HG03103 (cell line): Measurements from ENCODE around the gene ZG16B.

Source experiments
- ATAC-seq: cut with Tn5 transposase; IDR thresholded peaks from one replicate; pipeline ENCODE4 v1.9.1; 2021; ENCODE audit warnings: low read depth; ENCODE audit not compliant: unreplicated experiment

The ZG16B gene

DNA sequence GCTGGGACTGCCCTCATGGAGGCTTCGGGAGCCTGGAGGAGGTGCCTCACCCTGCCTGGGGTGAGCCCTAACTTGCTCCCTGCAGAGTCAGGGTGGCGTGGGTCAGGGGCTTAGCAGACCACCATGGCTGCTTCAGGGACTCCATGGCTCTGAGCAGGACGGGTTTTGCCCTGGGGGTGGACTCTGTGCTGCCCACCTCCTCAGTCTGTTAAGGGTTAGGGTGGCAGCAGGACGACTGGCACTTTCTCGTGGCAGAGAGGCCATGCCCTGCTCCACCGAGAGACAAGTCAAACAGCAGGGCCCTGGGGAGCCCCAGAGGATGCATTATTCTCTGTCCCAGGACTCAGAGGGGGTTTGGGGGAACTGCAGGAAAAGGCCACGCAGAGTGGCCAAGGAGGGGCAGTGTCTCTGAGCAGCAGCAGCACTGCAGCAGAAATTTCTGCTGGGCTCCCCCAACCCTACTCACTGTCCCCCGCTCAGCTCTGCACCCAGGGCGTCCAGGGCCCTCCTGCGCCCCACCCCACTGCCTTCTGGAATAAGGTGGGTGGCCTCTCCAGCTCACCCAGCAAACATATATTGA lies 29.7 kb downstream of the ZG16B start:
- no peak for ATAC-seq

DNA sequence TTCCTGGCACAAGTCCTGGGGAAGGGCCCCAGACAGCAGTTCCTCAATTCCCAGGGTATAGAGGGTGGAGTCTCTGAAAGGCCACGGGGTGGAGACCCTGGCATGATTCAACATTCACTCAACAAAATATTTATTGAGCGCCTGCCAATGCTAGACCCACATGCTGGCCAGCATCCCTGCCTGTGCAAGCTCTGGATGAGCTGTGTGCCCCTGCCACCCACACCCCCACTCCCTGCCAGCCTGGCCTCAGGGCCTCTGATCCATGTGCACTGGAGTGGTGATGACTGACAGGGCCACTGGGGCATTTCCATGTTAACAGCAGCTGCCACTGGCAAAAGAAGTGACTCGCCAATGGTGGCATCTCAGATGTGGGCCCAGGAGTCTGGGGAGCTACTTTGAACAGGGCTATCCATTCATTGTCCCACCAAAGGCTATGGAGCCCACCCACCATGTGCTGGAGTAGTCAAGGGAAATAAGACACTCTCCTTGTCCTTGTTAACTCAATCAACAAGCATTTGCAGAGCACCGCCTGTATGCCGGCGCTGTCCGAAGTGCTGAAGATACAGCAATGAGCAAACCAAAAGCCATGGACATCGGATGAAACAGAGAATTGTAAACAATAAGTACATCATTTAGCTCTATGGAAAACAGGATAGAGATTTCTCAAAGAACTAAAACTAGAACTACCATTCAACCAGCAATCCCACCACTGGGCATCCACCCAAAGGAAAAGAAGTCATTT lies 30.9 kb downstream of the ZG16B start:
- ATAC-seq, result no peak

DNA sequence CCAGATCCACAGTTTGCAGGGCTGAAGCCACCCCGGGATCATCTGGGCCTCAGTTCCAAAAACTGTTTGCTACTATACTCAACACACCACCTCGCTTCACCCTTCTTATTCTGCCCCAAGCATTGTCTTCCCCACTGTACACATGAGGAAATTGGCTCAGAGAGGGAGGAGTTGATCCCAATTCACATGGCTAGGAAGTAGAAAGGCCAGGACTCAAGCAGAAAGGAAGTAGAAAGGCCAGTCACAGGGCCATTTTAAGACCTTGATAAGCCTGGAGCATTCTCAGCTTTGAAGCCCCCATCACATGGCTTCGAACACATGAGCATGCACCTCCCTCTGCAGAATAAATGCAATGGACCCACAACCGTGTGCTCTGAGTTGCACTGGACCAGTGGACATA lies 35.5 kb downstream of the ZG16B start:
- no peak for ATAC-seq

DNA sequence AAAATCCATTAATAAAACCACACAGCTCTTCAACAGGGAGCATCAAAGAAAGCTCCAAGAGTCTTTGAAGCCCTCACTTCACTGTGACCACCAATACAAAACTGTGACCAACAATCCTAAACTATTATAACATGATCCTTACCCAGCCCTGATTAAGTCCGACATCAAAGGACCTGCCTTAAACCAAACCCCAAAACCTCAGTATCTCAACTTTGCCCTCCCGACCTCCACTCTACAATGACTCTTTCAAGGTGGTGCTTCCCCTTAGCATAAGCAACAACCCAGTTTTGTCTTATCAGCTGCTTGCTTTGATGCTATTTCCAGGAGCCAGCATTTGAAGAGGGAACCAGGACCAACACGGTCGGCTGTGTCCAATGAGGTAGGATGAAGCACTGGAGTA lies 36.3 kb downstream of the ZG16B start:
- no peak for ATAC-seq

DNA sequence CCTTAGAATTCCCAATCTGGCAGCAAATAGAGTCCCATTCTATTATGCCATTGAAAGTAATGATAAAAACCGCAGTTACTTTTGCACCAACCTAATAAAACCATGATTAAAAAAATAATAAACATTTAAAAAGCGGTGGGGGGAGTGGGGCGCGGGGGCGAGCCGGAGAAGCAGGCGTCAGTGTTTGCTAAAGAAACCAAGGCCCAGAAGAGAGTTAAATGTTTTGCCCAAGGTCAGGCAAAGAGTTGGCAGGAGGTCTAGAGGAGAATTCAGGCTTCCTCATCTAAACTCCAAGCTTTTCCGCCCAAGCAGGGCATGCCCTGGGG lies 37.5 kb downstream of the ZG16B start:
- no peak for ATAC-seq

DNA sequence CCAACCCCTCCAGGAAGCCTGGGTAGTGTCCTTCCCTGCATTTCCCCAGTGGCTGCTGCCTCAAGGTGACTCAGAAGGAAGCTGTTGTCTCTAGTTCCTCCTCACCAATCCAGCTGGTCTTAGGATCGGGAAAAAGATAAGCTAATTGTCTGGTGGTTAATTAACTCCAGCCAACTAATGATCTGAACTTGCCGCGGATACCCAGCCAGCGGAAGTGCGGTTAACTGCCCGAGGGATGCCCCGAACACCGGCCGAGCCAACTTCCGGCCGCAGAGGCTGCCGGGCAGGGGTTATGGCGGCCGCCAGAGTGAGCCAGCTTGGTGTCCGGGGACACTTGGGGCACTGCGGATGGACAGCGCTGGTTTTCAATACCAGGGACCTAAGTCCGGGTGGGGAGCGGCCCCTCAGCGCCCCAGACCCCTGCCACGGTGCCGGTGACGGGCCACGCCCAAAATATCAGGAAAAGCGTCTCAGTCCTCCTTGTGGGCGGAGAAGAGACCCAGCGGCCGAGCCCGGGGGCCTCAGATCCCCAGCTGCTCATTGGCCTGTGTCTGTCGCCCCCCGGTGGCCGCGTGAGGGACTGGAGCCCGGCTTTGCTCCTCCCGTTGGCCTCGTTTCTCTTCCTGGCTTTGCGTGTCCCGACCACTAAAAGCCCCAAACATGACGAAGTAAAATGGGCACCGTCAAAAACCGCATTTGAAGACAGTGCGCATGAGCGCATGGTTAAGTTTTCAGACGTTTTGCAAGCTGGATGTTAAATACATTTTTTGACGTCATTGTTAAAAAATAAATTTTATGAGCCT lies 38.1 kb downstream of the ZG16B start:
- no peak for ATAC-seq

DNA sequence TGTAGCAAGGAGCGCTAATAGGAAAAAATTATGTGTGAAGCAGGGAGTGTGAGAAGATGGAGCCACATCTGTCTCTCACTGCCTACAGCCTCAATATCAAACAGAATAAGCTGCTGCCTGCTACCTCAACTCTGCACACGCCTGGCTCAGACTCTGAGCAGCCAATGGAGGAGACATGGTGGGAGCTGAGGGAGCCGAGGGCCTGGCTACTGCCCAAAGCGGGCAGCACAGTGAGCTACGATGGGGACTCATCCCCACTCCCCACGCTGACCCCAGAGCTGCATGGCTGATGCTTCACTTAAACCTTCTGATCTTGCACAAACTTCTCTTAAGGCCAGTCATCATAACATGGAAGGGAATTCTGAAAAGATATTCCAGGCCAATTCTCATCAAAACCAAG lies 41.8 kb downstream of the ZG16B start:
- no peak for ATAC-seq

DNA sequence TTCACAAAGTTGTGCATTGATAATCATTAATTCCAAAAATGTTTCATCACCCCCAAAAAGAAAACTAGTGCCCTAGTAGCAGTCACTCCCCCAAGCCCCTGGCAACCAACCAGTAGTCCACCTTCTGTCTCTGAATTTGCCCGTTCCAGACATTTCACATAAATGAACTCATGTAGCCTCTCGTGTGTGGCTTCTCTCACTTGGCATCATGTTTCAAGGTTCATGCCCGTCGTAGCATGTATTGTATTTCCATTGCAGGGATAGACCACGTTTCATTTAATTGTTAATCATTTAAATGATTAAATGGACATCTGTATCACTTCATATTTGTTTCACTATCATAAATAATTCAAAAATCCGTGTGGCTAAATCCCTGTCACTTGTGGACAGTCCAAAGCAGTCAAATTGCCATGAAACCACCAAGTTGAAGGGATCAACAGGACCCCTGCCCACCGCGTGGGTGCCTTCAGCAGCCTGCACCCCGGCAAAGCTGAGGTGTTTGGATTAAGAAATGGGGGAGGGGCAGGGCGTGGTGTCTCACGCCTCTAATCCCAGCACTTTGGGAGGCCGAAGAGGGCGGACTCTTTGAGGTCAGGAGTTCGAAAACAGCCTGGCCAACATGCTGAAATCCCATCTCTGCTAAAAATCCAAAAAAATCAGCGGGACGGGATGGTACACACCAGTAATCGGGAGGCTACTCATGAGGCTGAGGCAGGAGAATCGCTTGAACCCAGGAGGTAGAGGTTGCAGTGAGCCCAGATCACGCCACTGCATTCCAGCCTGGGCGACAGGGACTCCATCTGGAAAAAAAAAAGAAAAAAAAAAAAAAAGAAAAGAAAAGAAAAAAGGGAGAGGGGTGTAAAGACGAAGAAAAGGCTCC lies 44.2 kb downstream of the ZG16B start:
- no peak for ATAC-seq

DNA sequence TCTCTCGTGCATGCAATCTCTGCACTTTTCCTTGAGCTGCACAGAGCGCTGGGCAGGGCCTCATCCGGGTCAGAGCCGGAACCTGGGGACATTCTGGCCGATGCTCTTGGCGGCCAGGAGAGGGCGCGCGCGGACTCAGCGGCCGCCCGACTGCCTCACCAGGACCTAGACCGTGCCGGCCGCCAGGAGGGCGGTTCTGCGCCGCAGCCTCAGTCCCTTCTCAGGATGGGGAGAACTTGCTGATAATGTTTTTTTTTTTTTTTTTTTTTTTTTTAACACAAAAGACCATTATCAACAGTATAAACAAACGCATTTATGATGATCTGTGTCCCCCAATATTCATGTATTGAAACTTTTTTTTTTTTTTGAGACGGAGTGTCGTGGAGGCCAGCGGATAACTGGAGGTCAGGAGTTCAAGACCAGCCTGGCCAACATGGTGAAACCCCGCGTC lies 44.8 kb downstream of the ZG16B start:
- ATAC-seq, result peak; percentile 76

DNA sequence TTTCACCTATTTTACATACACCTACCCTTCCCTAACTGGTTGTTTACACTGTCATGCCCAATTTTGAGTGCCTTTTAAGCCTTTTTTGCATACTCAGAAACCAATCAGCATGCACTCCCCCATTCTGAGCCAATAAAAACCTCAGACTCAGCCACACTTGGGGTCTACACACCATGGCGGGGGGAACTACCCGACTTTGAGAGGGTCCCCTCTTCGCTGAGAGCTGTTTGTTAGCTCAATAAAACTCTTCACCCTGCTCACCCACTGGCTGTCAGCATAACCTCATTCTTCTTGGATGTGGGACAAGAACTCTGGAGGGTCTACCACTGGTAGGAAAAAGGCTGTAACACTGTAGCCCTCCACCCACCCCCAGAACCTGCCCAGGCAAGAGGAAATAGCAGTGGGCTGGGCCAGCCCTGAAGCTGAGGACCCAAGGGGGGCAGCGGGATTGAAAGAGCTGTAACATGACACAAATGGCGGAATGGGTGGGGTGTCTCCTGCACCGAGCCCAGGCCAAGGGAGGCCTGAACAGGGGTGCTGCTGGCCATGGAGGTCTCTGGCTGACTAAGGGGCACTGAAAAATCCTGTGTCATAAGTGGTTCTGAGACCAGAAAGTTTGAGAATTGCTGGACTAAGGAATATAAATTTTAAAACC lies 49.9 kb downstream of the ZG16B start:
- no peak for ATAC-seq
